Kidney epithelial cell (primary cell): ENCODE measurements around the gene PRKG1. TPM values are rescaled to one million over a fixed set of nuclear protein-coding genes. Genes with fewer than 3 reads are reported as not detected.

Experiments used
- DNase-seq: peaks from one replicate; pipeline ENCODE4 v3.0.0-alpha.2; 2010; ENCODE audit warnings: low read depth
- H3K27me3 ChIP-seq: 2 replicates; pipeline ENCODE4 v1.6.0; 2011; ENCODE audit warnings: low read length; ENCODE audit not compliant: control insufficient read depth, insufficient read depth
- H3K36me3 ChIP-seq: 2 replicates; pipeline ENCODE4 v1.5.1; 2011; ENCODE audit warnings: low read length; ENCODE audit not compliant: control insufficient read depth, insufficient read depth
- H3K4me3 ChIP-seq: 2 replicates; pipeline ENCODE4 v1.5.1; 2011; ENCODE audit warnings: low read depth, mild to moderate bottlenecking, control low read depth, low read length
- total RNA-seq: library from RNA; depleted of rRNA; stranded (reverse); fragments of >200 nt; gene quantifications from 2 replicates; pipeline ENCODE4 v1.2.3, GENCODE V29; 2015
- TF ChIP-seq, protein P1 (sequence below): IDR thresholded peaks from 2 replicates; pipeline ENCODE4 v1.5.1; 2011; ENCODE audit warnings: mild to moderate bottlenecking, moderate library complexity, low read length, control low read depth, inconsistent platforms; ENCODE audit not compliant: insufficient read depth, poor library complexity, severe bottlenecking

Gene PRKG1
- total RNA-seq, 1 donor from 2014 or later = 1.3 TPM

DNA sequence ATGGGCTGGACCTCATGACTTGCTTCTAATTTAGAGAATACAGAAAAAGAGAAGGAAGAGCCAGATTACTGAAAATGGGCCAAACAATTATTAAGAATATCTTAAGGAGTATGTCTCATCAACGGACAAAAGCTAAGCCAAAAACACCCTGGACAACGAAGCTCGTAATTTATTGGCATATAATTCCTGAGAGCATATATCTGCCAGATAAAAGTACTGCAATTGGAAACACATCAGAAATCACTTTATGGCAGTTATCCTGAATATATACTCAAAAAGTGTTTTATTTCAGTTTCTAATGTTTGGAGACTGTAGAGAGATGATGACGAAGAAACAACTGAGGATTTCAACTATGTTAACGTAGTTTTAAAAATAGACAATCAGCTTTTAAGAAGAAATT is 413.3 kb downstream of the PRKG1 start:
- DNase-seq = no peak
- Histone ChIP-seq H3K27me3 (no peaks in the 10 kb centered on the region), H3K4me3 (no peak overlapping the region), H3K36me3 (no peaks in the 10 kb centered on the region)
- TF ChIP-seq, protein P1, sequence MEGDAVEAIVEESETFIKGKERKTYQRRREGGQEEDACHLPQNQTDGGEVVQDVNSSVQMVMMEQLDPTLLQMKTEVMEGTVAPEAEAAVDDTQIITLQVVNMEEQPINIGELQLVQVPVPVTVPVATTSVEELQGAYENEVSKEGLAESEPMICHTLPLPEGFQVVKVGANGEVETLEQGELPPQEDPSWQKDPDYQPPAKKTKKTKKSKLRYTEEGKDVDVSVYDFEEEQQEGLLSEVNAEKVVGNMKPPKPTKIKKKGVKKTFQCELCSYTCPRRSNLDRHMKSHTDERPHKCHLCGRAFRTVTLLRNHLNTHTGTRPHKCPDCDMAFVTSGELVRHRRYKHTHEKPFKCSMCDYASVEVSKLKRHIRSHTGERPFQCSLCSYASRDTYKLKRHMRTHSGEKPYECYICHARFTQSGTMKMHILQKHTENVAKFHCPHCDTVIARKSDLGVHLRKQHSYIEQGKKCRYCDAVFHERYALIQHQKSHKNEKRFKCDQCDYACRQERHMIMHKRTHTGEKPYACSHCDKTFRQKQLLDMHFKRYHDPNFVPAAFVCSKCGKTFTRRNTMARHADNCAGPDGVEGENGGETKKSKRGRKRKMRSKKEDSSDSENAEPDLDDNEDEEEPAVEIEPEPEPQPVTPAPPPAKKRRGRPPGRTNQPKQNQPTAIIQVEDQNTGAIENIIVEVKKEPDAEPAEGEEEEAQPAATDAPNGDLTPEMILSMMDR = no peak

- H3K4me3 ChIP-seq = no peak overlapping the region
- DNase-seq = no peak
- TF ChIP-seq, protein P1 = no peak
Observed at GRCh38 chr10:51488766-51489408, 414.6 kb downstream of the PRKG1 start.

DNA sequence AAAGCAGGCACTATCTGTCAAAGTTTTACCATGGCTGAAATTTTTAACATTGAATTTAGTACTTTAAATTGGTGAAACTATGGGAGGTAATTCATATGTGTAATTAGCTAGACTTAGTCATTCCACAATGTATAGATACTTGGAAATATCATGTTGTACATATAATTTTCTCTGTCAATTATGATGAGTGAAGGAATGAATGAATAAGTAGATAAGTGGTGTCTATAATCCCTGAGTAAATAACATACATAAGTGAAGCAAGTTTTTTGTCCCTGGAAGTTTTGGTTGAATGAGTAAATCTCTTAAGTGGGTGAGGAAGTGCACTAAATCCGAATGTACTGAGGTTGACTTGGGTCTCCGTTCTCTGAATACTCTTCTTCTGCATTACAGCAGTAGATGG is 424.1 kb downstream of the PRKG1 start:
- H3K36me3 ChIP-seq = no peaks in the 10 kb centered on the region
- no peaks in the 10 kb centered on the region for H3K27me3 ChIP-seq
- TF ChIP-seq, protein P1 = no peak
- no peak for DNase-seq
- H3K4me3 ChIP-seq = no peak overlapping the region

More at GRCh38 chr10:51488766-51489408, 414.6 kb downstream of the PRKG1 start:
- H3K36me3 ChIP-seq = no peaks in the 10 kb centered on the region
- H3K27me3 ChIP-seq = no peaks in the 10 kb centered on the region

- Histone ChIP-seq H3K27me3 (no peaks in the 10 kb centered on the region), H3K4me3 (no peak overlapping the region), H3K36me3 (no peaks in the 10 kb centered on the region)
- TF ChIP-seq, protein P1 = no peak
- no peak for DNase-seq
Observed at GRCh38 chr10:51501396-51501795, 427.1 kb downstream of the PRKG1 start.

- Histone ChIP-seq H3K36me3 (no peaks in the 10 kb centered on the region), H3K27me3 (no peaks in the 10 kb centered on the region), H3K4me3 (no peak overlapping the region)
- no peak for DNase-seq
- TF ChIP-seq, protein P1 = no peak
Observed at GRCh38 chr10:51502124-51502523, 427.8 kb downstream of the PRKG1 start.

- TF ChIP-seq, protein P1 = no peak
- no peaks in the 10 kb centered on the region for H3K27me3 ChIP-seq
- no peak overlapping the region for H3K4me3 ChIP-seq
- DNase-seq = no peak
- H3K36me3 ChIP-seq = no peaks in the 10 kb centered on the region
Observed at GRCh38 chr10:51503378-51503777, 429.1 kb downstream of the PRKG1 start.
